ENCODE results near the gene STK33.
A peak's percentile ranks its signal among the peaks of the same experiment; 100 is the strongest.

The STK33 gene

DNA sequence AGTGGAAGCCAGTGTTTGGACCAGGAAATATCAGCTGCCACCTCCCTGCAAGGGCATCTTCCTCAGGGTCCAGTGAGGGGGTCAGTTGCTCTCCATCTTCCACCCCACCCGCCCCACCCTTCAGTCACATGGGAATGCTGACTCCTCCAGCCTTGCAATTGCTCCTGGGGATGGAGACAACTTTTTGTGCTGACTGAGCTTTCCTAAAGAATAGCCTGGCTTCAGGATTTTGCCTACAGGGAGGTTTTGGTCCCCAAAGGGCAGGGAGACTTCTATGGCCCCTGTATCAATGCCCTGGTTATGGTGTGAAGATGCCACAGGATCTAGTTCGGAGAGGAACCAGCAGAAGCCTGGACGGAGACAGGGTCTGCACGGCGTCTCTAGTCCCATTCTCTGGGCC is 206.3 kb downstream of the STK33 start:
- Histone ChIP-seq H3K9ac (ENCODE audit: low read depth, low read length) (no peak overlapping the region), H3K4me1 (ENCODE audit: control insufficient read depth, insufficient read depth, low read length) (peaks cover 20% of the 10 kb centered on the region), H3K27ac (ENCODE audit: low read depth, low read length) (no peak overlapping the region), H3K9me3 (ENCODE audit: control insufficient read depth, insufficient read depth, low read length) (no peaks in the 10 kb centered on the region), H3K27me3 (ENCODE audit: control insufficient read depth, insufficient read depth, low read length) (no peaks in the 10 kb centered on the region), H3K4me3 (ENCODE audit: low read depth, low read length) (no peak overlapping the region), H3K36me3 (ENCODE audit: control insufficient read depth, insufficient read depth, low read length) (no peaks in the 10 kb centered on the region)

DNA sequence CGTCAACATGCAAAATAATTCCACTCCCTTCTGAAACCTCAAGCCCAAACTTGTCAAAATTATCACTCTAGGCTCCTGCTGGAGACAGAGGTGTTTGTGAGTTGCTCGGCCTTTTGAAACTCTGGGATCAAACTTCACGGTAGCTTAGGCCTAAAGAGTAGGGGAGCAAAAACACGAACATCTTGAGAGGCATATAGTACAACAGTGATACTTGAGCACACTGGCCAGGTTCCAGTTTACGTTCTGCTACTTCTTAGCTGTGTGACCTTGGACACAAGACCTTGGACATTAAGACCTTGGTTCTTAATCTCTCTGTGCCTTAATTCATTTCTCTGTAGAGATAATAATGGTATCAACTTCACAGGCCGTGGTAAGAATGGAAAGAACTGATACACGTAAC is 206.9 kb downstream of the STK33 start:
- no peak overlapping the region for H3K9ac ChIP-seq (ENCODE audit: low read depth, low read length)
- no peaks in the 10 kb centered on the region for H3K9me3 ChIP-seq (ENCODE audit: control insufficient read depth, insufficient read depth, low read length)
- peak overlapping the region; percentile 1 for H3K27ac ChIP-seq (ENCODE audit: low read depth, low read length)
- H3K36me3 ChIP-seq (ENCODE audit: control insufficient read depth, insufficient read depth, low read length), result no peaks in the 10 kb centered on the region
- peaks cover 20% of the 10 kb centered on the region for H3K4me1 ChIP-seq (ENCODE audit: control insufficient read depth, insufficient read depth, low read length)
- no peaks in the 10 kb centered on the region for H3K27me3 ChIP-seq (ENCODE audit: control insufficient read depth, insufficient read depth, low read length)
- H3K4me3 ChIP-seq (ENCODE audit: low read depth, low read length), result no peak overlapping the region

DNA sequence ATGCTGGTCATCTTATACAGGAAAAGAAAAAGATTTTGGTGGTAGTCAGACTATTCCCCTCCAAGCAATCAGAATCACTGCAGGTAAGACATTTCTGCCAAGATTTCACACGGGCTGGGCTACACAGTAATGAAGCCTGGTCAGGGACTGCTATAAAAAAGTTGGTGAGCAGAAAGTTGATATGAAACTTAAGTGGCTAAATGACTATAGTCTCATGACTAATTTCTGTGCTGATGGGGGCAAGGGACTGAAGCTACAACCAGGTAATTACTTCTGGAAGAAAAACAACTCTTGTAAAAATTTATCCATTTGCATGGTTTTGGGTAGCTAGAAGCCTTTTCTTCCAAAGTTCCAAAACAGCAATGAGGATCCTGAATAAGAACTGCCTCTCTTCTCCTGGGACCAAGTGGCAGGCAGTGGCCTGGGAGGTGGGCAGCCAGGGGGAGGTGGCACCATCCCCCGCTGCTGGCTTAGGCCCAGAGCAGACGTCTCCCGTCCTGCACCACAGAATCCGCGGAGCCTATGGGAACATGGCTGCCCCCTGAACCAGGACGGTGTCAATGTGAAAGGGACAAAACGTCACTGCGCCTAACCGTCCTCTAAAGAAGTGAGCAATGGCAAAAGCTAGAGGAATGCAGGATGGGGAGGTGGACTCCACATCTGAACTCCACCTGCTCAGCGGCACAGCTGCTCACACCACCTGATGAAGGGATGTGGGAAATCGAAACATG is 207.7 kb downstream of the STK33 start:
- Histone ChIP-seq H3K36me3 (ENCODE audit: control insufficient read depth, insufficient read depth, low read length) (no peaks in the 10 kb centered on the region), H3K9ac (ENCODE audit: low read depth, low read length) (no peak overlapping the region), H3K27me3 (ENCODE audit: control insufficient read depth, insufficient read depth, low read length) (no peaks in the 10 kb centered on the region), H3K4me1 (ENCODE audit: control insufficient read depth, insufficient read depth, low read length) (peaks cover 20% of the 10 kb centered on the region), H3K27ac (ENCODE audit: low read depth, low read length) (no peak overlapping the region), H3K4me3 (ENCODE audit: low read depth, low read length) (no peak overlapping the region), H3K9me3 (ENCODE audit: control insufficient read depth, insufficient read depth, low read length) (no peaks in the 10 kb centered on the region)

DNA sequence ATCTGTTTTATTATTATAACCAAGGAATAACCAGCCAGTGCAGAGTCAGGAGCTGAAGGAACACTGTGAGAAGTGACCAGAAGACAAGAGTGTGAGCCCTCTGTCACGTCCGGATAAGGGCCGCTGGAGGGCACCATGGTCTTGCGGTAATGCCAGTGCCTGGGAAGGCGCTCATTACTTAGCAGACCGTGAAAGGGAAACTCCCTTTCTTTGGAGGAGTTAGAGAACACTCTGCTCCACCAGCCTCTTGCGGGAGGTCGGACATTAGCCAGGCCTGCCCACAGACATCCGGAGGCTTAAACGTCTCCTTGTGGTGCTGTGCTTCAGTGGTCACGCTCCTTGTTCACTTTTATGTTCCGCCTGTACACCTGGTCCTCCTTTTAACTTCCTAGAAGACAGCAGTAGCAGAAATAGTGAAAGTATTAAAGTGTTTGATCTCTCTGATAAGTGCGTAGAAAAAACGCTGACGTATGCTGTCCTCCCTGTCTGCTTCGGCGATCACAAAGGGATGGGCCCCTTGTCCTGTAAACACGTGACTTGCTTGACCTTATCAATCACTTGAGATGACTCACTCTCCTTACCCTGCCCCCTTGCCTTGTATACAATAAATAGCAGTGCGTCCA is 209.7 kb downstream of the STK33 start:
- Histone ChIP-seq H3K27me3 (ENCODE audit: control insufficient read depth, insufficient read depth, low read length) (no peaks in the 10 kb centered on the region), H3K9ac (ENCODE audit: low read depth, low read length) (no peak overlapping the region), H3K36me3 (ENCODE audit: control insufficient read depth, insufficient read depth, low read length) (no peaks in the 10 kb centered on the region), H3K27ac (ENCODE audit: low read depth, low read length) (no peak overlapping the region), H3K9me3 (ENCODE audit: control insufficient read depth, insufficient read depth, low read length) (no peaks in the 10 kb centered on the region), H3K4me1 (ENCODE audit: control insufficient read depth, insufficient read depth, low read length) (peaks cover 11% of the 10 kb centered on the region), H3K4me3 (ENCODE audit: low read depth, low read length) (no peak overlapping the region)

DNA sequence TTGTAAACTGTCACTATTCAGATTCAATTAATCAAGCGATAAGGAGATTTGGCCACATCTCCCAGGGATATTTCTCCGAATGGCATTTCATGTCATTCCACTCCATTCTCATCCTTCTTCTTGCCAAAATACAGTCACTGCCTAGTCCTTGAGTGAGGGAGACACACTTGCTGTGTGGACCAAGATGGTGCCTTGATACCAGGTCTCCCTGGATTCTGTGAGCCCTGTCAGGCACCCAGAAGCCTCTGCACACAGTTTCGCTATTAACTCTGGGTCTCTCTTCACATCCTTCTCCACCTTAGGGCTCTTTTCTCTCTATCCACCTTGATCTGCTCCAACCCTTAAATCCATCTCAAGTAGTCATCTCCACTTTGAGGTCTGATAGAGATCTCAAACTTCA is 210.4 kb downstream of the STK33 start:
- Histone ChIP-seq H3K27me3 (ENCODE audit: control insufficient read depth, insufficient read depth, low read length) (no peaks in the 10 kb centered on the region), H3K36me3 (ENCODE audit: control insufficient read depth, insufficient read depth, low read length) (no peaks in the 10 kb centered on the region), H3K4me1 (ENCODE audit: control insufficient read depth, insufficient read depth, low read length) (peaks cover 8% of the 10 kb centered on the region; the same call in 1 of the 2 replicates), H3K9me3 (ENCODE audit: control insufficient read depth, insufficient read depth, low read length) (no peaks in the 10 kb centered on the region), H3K27ac (ENCODE audit: low read depth, low read length) (no peak overlapping the region), H3K4me3 (ENCODE audit: low read depth, low read length) (no peak overlapping the region), H3K9ac (ENCODE audit: low read depth, low read length) (no peak overlapping the region)

- Histone ChIP-seq H3K4me1 (ENCODE audit: control insufficient read depth, insufficient read depth, low read length) (peaks cover 8% of the 10 kb centered on the region; the same call in 1 of the 2 replicates), H3K4me3 (ENCODE audit: low read depth, low read length) (no peak overlapping the region), H3K36me3 (ENCODE audit: control insufficient read depth, insufficient read depth, low read length) (no peaks in the 10 kb centered on the region), H3K9ac (ENCODE audit: low read depth, low read length) (no peak overlapping the region), H3K27me3 (ENCODE audit: control insufficient read depth, insufficient read depth, low read length) (no peaks in the 10 kb centered on the region), H3K9me3 (ENCODE audit: control insufficient read depth, insufficient read depth, low read length) (no peaks in the 10 kb centered on the region), H3K27ac (ENCODE audit: low read depth, low read length) (no peak overlapping the region)
Observed at GRCh38 chr11:8383227-8383626, 210.8 kb downstream of the STK33 start.

GRCh38 chr11:8382436-8383053 is 211.5 kb downstream of the STK33 start:
- no peaks in the 10 kb centered on the region for H3K27me3 ChIP-seq (ENCODE audit: control insufficient read depth, insufficient read depth, low read length)
- no peak overlapping the region for H3K9ac ChIP-seq (ENCODE audit: low read depth, low read length)
- no peaks in the 10 kb centered on the region for H3K36me3 ChIP-seq (ENCODE audit: control insufficient read depth, insufficient read depth, low read length)
- H3K4me3 ChIP-seq (ENCODE audit: low read depth, low read length), result no peak overlapping the region
- H3K27ac ChIP-seq (ENCODE audit: low read depth, low read length), result no peak overlapping the region
- no peaks in the 10 kb centered on the region for H3K9me3 ChIP-seq (ENCODE audit: control insufficient read depth, insufficient read depth, low read length)
- peaks cover 8% of the 10 kb centered on the region; the same call in 1 of the 2 replicates for H3K4me1 ChIP-seq (ENCODE audit: control insufficient read depth, insufficient read depth, low read length)

DNA sequence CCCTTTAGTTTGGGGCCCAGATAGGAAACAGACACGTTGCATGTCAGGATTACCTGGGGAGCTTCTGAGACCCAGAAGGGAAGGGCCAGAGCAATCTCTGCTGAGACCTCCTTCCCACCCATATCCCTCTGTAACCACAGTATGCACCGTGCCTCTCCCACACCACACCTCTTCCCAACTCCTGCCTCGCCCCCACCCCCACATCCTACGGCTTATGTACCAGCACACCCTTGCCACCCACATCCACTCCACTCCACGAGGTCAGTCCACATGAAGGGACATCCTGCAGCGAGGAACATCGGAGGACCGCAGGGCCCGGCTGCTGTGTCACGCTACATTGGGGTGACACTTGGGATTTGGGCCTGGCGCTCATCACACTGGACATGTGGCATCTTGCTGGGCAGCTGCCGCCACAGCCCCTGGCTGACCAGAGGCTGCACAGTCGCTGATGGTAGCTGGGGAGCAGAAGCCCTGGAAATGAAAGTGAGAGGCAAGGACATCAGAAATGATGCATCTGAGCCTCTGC is 212.1 kb downstream of the STK33 start:
- H3K27me3 ChIP-seq (ENCODE audit: control insufficient read depth, insufficient read depth, low read length), result no peaks in the 10 kb centered on the region
- no peak overlapping the region for H3K9ac ChIP-seq (ENCODE audit: low read depth, low read length)
- H3K4me1 ChIP-seq (ENCODE audit: control insufficient read depth, insufficient read depth, low read length), result 0 out of 2 replicates have a peak, but pooled peaks cover 4% of the 10 kb centered on the region
- H3K27ac ChIP-seq (ENCODE audit: low read depth, low read length), result no peak overlapping the region
- no peaks in the 10 kb centered on the region for H3K9me3 ChIP-seq (ENCODE audit: control insufficient read depth, insufficient read depth, low read length)
- H3K4me3 ChIP-seq (ENCODE audit: low read depth, low read length), result no peak overlapping the region
- H3K36me3 ChIP-seq (ENCODE audit: control insufficient read depth, insufficient read depth, low read length), result no peaks in the 10 kb centered on the region

DNA sequence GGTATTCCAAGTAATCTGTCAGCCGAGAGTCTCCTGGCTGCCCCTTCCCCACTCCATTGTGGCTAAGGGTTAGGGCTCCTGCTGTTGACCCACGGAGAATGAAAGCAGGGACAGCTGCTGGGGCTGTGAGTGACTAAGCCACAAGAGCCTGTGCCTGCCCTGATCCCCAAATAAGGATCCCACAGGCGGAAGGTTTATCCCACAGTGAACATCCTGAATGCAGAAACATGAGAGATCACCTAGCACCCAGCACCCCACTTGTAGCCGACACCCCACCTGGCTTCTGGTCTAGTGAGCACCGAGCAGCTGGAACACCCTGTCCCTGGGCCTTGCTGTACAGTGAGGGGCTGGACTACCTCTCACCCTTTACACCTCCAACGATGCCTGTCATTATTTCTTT is 212.7 kb downstream of the STK33 start:
- no peak overlapping the region for H3K4me3 ChIP-seq (ENCODE audit: low read depth, low read length)
- H3K4me1 ChIP-seq (ENCODE audit: control insufficient read depth, insufficient read depth, low read length), result no peaks in the 10 kb centered on the region
- H3K9ac ChIP-seq (ENCODE audit: low read depth, low read length), result no peak overlapping the region
- H3K27me3 ChIP-seq (ENCODE audit: control insufficient read depth, insufficient read depth, low read length), result no peaks in the 10 kb centered on the region
- H3K27ac ChIP-seq (ENCODE audit: low read depth, low read length), result no peak overlapping the region
- H3K9me3 ChIP-seq (ENCODE audit: control insufficient read depth, insufficient read depth, low read length), result no peaks in the 10 kb centered on the region
- no peaks in the 10 kb centered on the region for H3K36me3 ChIP-seq (ENCODE audit: control insufficient read depth, insufficient read depth, low read length)

DNA sequence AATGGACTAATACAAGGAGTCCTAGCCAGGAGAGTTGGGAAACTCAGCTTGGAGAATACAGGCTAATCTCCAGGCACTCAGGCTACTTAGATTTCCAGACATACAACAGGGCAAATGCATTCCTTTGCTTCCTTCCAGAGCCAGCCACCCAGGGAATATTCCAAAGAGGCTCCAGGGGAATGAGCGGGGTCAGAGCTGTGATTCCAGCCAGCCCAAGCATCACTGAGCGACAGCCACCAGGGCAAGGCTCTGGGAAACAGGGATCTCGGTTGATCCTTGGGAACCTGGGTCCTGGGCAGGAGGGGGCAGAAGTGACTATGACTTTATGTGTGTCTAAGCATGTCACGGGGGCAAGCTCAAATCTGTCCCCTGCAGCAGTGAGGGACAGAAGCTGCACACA is 218.1 kb downstream of the STK33 start:
- no peaks in the 10 kb centered on the region for H3K27me3 ChIP-seq (ENCODE audit: control insufficient read depth, insufficient read depth, low read length)
- H3K9ac ChIP-seq (ENCODE audit: low read depth, low read length), result no peak overlapping the region
- H3K36me3 ChIP-seq (ENCODE audit: control insufficient read depth, insufficient read depth, low read length), result no peaks in the 10 kb centered on the region
- H3K27ac ChIP-seq (ENCODE audit: low read depth, low read length), result peak overlapping the region; percentile 12
- peaks cover 9% of the 10 kb centered on the region; the same call in 1 of the 2 replicates for H3K4me1 ChIP-seq (ENCODE audit: control insufficient read depth, insufficient read depth, low read length)
- no peak overlapping the region for H3K4me3 ChIP-seq (ENCODE audit: low read depth, low read length)
- no peaks in the 10 kb centered on the region for H3K9me3 ChIP-seq (ENCODE audit: control insufficient read depth, insufficient read depth, low read length)

GRCh38 chr11:8375460-8375859 is 218.6 kb downstream of the STK33 start:
- Histone ChIP-seq H3K27me3 (ENCODE audit: control insufficient read depth, insufficient read depth, low read length) (no peaks in the 10 kb centered on the region), H3K4me1 (ENCODE audit: control insufficient read depth, insufficient read depth, low read length) (peaks cover 9% of the 10 kb centered on the region; the same call in 1 of the 2 replicates), H3K4me3 (ENCODE audit: low read depth, low read length) (no peak overlapping the region), H3K9me3 (ENCODE audit: control insufficient read depth, insufficient read depth, low read length) (no peaks in the 10 kb centered on the region), H3K36me3 (ENCODE audit: control insufficient read depth, insufficient read depth, low read length) (no peaks in the 10 kb centered on the region), H3K9ac (ENCODE audit: low read depth, low read length) (no peak overlapping the region), H3K27ac (ENCODE audit: low read depth, low read length) (peak overlapping the region; percentile 12)

Data from HUES48 (cell line).